K562 (cell line): ENCODE data around the gene LRRC10B. TPM values are rescaled to one million over a fixed set of nuclear protein-coding genes. Genes with fewer than 3 reads are reported as not detected.

Experiments used
- ATAC-seq: fragments of 200-7000 bp; cut with Tn5 transposase; 3 replicates; pipeline ENCODE4 v1.9.1; 2020; ENCODE audit warnings: moderate library complexity
- BruUV-seq: library from RNA; stranded (reverse); fragments of 400-500 nt; replicated peaks from 2 replicates; lab custom pipeline; 2021; lab: Mats Ljungman, UMichigan
- CTCF ChIA-PET: fragments of 300-600 bp; formaldehyde crosslinking; extraction: SDS; loops from one replicate; lab custom pipeline; 2021; ENCODE audit warnings: low intra/inter-chr PET ratio; lab: Yijun Ruan, JAX
- POLR2A ChIA-PET: fragments of 300-600, 350-650 bp; sonication (Branson Sonifier 250); formaldehyde crosslinking; extraction: SDS; loops from one replicate; lab custom pipeline; 2021; ENCODE audit warnings: antibody characterized with exemption, inconsistent platforms; lab: Yijun Ruan, JAX
- DNase-seq, 4 experiments: peaks; one replicate each; pipeline versions ENCODE4 v3.0.0 to v3.0.0-alpha.2; 2011 to 2018; ENCODE audit warnings: low spot score in 3 of 4, mixed read lengths in 3 of 4; ENCODE audit errors: extremely low read depth in 1 of 4
- FAIRE-seq: peaks from 2 replicates; lab custom pipeline; 2011; peaks lifted over from hg19 to GRCh38; lab: Jason Lieb, UNC
- H2AFZ ChIP-seq: 2 replicates; pipeline ENCODE4 v1.6.0; 2011; ENCODE audit warnings: low read depth, low read length, control low read depth, inconsistent platforms
- H3K27ac ChIP-seq: fragments of 200-600 bp; 3 replicates; pipeline ENCODE4 v1.8.0; 2011; ENCODE audit warnings: low read depth, mild to moderate bottlenecking, control low read depth, inconsistent platforms, low read length, moderate library complexity, mixed read lengths; ENCODE audit errors: extremely low read depth
- H3K27me3 ChIP-seq, 2 experiments: fragments of 300-600 bp in 1 of 2; 2 replicates in 1 of 2; 3 replicates in 1 of 2; pipeline versions ENCODE4 v1.6.0 to v1.8.0; 2011; ENCODE audit warnings: inconsistent platforms in 2 of 2, low read length in 2 of 2, mild to moderate bottlenecking in 1 of 2, mixed read lengths in 1 of 2, moderate library complexity in 1 of 2; ENCODE audit not compliant: control insufficient read depth in 2 of 2, insufficient read depth in 2 of 2
- H3K36me3 ChIP-seq: fragments of 300-600 bp; 3 replicates; pipeline ENCODE4 v1.8.0; 2011; ENCODE audit warnings: mild to moderate bottlenecking, low read length, inconsistent platforms; ENCODE audit not compliant: control insufficient read depth, insufficient read depth
- H3K4me1 ChIP-seq, 2 experiments: fragments of 200-600 bp in 1 of 2; replicated peaks in 1 of 2; 2 replicates in 1 of 2; 3 replicates in 1 of 2; pipeline versions ENCODE4 v1.5.1 to v1.8.0; 2011; ENCODE audit warnings: inconsistent platforms in 2 of 2, low read length in 2 of 2, mild to moderate bottlenecking in 1 of 2, mixed read lengths in 1 of 2, moderate library complexity in 1 of 2; ENCODE audit not compliant: control insufficient read depth in 2 of 2, insufficient read depth in 2 of 2
- H3K4me2 ChIP-seq: 2 replicates; pipeline ENCODE4 v1.6.1; 2011; ENCODE audit warnings: low read length, control low read depth, inconsistent platforms, mixed read lengths; ENCODE audit not compliant: insufficient read depth
- H3K4me3 ChIP-seq: fragments of 200-600 bp; sonication (generic), shearing (Covaris generic); 2 replicates; pipeline ENCODE4 v1.5.1; 2016; ENCODE audit warnings: control low read depth, inconsistent platforms
- H3K79me2 ChIP-seq: fragments of 200-600 bp; 3 replicates; pipeline ENCODE4 v1.8.0; 2011; ENCODE audit warnings: low read length, inconsistent platforms; ENCODE audit not compliant: control insufficient read depth, insufficient read depth
- H3K9ac ChIP-seq, 2 experiments: 2 replicates each; pipeline versions ENCODE4 v1.6.0 to v1.6.1; 2011; ENCODE audit warnings: low read depth in 2 of 2, low read length in 2 of 2, control low read depth in 1 of 2, inconsistent platforms in 1 of 2, mild to moderate bottlenecking in 1 of 2, mixed read lengths in 1 of 2; ENCODE audit not compliant: insufficient read depth in 1 of 2
- H3K9me1 ChIP-seq: one replicate; pipeline ENCODE4 v1.6.0; 2011; ENCODE audit warnings: inconsistent platforms, mild to moderate bottlenecking, low read length, moderate library complexity; ENCODE audit not compliant: control insufficient read depth, insufficient read depth
- H3K9me3 ChIP-seq: replicated peaks from 2 replicates; pipeline ENCODE4 v1.5.1; 2011; ENCODE audit warnings: low read depth, low read length, inconsistent platforms; ENCODE audit not compliant: control insufficient read depth, insufficient read depth
- H4K20me1 ChIP-seq: replicated peaks from 2 replicates; pipeline ENCODE4 v1.6.1; 2011; ENCODE audit warnings: low read length, inconsistent platforms, mixed read lengths; ENCODE audit not compliant: control insufficient read depth, insufficient read depth
- CBX2 ChIP-seq: fragments of 200-600 bp; sonication (generic); IDR thresholded peaks from one replicate; pipeline ENCODE4 v1.6.1; 2012; ENCODE audit warnings: mild to moderate bottlenecking, low read length, inconsistent platforms; ENCODE audit not compliant: insufficient read depth, poor library complexity, severe bottlenecking
- NFE2L1 ChIP-seq: fragments of 450-650 bp; IDR thresholded peaks from 2 replicates; pipeline ENCODE4 v1.6.1; 2016; ENCODE audit warnings: missing genetic modification characterization, low read depth, mild to moderate bottlenecking, missing compliant biosample characterization, moderate library complexity, borderline replicate concordance
- NR2F6 ChIP-seq: fragments of 450-650 bp; formaldehyde crosslinking; IDR thresholded peaks from 2 replicates; pipeline ENCODE4 v1.4.0; 2020; ENCODE audit warnings: mild to moderate bottlenecking
- PCBP2 ChIP-seq: fragments of 200-400 bp; formaldehyde crosslinking; IDR thresholded peaks from 2 replicates; pipeline ENCODE4 v1.6.1; 2018; ENCODE audit warnings: low read length, low read depth, mild to moderate bottlenecking, moderate library complexity; ENCODE audit not compliant: poor library complexity, severe bottlenecking
- SMARCA4 ChIP-seq: fragments of 450-650 bp; IDR thresholded peaks from 2 replicates; pipeline ENCODE4 v1.6.1; 2016
- ZFP36 ChIP-seq: fragments of 150-350 bp; IDR thresholded peaks from 2 replicates; pipeline ENCODE4 v1.6.1; 2018; ENCODE audit warnings: low read length, low read depth; ENCODE audit not compliant: partially characterized antibody
- ZNF354B ChIP-seq: fragments of 250-450 bp; sonication (Bioruptor Pico); IDR thresholded peaks from 2 replicates; pipeline ENCODE4 v1.4.0; 2020
- WGBS: fragments of 100-300 bp; shearing (Covaris generic); methylation state at CpG from one replicate; pipeline ENCODE4 v1.1.6; 2016; ENCODE audit warnings: low coverage, mixed read lengths; ENCODE audit not compliant: insufficient coverage; ENCODE audit errors: missing lambda C conversion rate; 5-methylcytosine and 5-hydroxymethylcytosine counted together
- in situ Hi-C: fragments of 300-500 bp; cut with MboI; formaldehyde crosslinking; loops from 4 replicates; pipeline ENCODE4 v1.15.0; 2018; ENCODE audit warnings: inconsistent platforms, mixed read lengths
- intact Hi-C: fragments of 100-400 bp; cut with micrococcal nuclease; formaldehyde crosslinking; loops from 2 replicates; pipeline ENCODE4 v1.14.2; 2022
- polyA plus RNA-seq, 8 experiments: library from polyadenylated mRNA; depleted of rRNA in 4 of 8; stranded (reverse) in 5 of 8; unstranded in 3 of 8; fragments of >200 nt; fragmentation: Nextera tagmentation in 2 of 8; fragmentation: Illumina TruSeq in 1 of 8; extraction: Ambion mirVana in 2 of 8; extraction: Trizol in 1 of 8; gene quantifications; 2 replicates each; pipeline versions ENCODE4 v1.2.1 to v1.2.3, GENCODE V29; 2011 to 2014; ENCODE audit warnings: inconsistent platforms in 1 of 8, missing spikeins in 1 of 8
- total RNA-seq, 7 experiments: library from RNA; depleted of rRNA in 6 of 7; stranded (reverse); fragments of >200 nt in 6 of 7; fragmentation: Illumina TruSeq in 2 of 7; extraction: Trizol in 2 of 7; gene quantifications; 2 replicates each; pipeline versions ENCODE4 v1.2.1 to v1.2.3, GENCODE V29; 2011 to 2021; ENCODE audit warnings: low replicate concordance in 1 of 7
- TF ChIP-seq, protein P1 (sequence below): fragments of 200-600 bp; sonication (generic); IDR thresholded peaks from one replicate; pipeline ENCODE4 v1.6.1; 2012; ENCODE audit warnings: mild to moderate bottlenecking, low read depth, low read length, inconsistent platforms
- TF ChIP-seq, protein P2 (sequence below): fragments of 200-800 bp; sonication (Bioruptor generic); IDR thresholded peaks from 2 replicates; pipeline ENCODE4 v1.6.1; 2017; ENCODE audit warnings: missing genetic modification characterization, missing compliant biosample characterization

The LRRC10B gene
- total and polyA plus RNA-seq, 9 of the 15 experiments (the other 6 are each of a cell fraction or from before 2014, with no cell fraction given), result 0.11 TPM; not detected in 8

DNA sequence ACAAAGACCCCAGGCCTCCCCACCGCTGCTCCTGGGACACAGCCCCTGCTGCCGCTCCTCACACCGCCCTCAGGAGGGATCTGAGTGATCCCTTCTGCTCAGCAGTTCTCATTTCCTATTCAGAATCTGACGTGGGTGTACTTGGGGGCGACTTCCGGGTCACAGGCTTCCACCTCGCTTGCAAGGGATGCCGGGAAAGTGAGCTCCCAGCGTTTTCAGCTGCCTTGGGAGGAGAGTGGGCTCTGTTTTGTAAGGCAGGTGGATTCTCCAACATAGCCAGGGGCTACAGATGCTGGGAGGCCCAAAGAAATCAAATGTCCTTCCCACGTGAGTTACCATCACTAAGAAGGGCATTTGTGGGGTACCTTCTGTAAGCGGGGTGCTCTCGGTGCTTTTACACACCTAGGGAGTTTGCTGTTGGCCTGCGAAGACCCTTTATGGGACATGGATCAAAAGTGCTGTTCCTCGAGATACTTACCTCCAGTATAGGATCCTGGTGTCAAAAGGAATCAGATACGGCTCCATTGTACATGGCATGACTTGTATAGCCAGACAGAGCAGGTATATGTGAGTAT is 9.7 kb upstream of the LRRC10B start:
- H2AFZ ChIP-seq, result peak overlapping the region; percentile 90
- H4K20me1 ChIP-seq, result no peaks in the 10 kb centered on the region
- BruUV-seq, result no TSS peak
- H3K4me2 ChIP-seq, result peak overlapping the region; percentile 57
- intact Hi-C loops (no loop called here), in situ Hi-C loops (no loop called here)
- H3K9me1 ChIP-seq, result peaks cover 3% of the 10 kb centered on the region
- H3K9me3 ChIP-seq, result no peaks in the 10 kb centered on the region; the same call in 1 of the 2 replicates
- H3K36me3 ChIP-seq, result no peaks in the 10 kb centered on the region
- DNase-seq (peak; percentile 62 to 75 (median 66)), ATAC-seq (peak; percentile 89), FAIRE-seq (peak; percentile 77)
- H3K79me2 ChIP-seq, result no peaks in the 10 kb centered on the region
- H3K27me3 ChIP-seq, result peaks cover 0 to 28% of the 10 kb centered on the region in 2 experiments; a peak in 3 of 5 replicates
- ChIA-PET CTCF (no interaction called here), POLR2A (interaction anchor here (0.6 to 0.8 kb wide), 3 partner anchors 10 to 157 kb away, joined by 3 read pairs; partner anchors contain the start of gene LRRC10B)
- WGBS, result 15% methylated on average over 15 of the region's 15 CpGs
- H3K9ac ChIP-seq, result peak overlapping the region; percentile 41 to 56; a peak in 2 of 4 replicates
- H3K27ac ChIP-seq, result peak overlapping the region; percentile 76
- 0 out of 2 replicates have a peak overlapping the region, but pooled peaks have one; percentile 10 for H3K4me3 ChIP-seq
- H3K4me1 ChIP-seq, result peaks cover 0 to 7% of the 10 kb centered on the region in 2 experiments; a peak in 3 of 5 replicates
- TF ChIP-seq, protein P1, sequence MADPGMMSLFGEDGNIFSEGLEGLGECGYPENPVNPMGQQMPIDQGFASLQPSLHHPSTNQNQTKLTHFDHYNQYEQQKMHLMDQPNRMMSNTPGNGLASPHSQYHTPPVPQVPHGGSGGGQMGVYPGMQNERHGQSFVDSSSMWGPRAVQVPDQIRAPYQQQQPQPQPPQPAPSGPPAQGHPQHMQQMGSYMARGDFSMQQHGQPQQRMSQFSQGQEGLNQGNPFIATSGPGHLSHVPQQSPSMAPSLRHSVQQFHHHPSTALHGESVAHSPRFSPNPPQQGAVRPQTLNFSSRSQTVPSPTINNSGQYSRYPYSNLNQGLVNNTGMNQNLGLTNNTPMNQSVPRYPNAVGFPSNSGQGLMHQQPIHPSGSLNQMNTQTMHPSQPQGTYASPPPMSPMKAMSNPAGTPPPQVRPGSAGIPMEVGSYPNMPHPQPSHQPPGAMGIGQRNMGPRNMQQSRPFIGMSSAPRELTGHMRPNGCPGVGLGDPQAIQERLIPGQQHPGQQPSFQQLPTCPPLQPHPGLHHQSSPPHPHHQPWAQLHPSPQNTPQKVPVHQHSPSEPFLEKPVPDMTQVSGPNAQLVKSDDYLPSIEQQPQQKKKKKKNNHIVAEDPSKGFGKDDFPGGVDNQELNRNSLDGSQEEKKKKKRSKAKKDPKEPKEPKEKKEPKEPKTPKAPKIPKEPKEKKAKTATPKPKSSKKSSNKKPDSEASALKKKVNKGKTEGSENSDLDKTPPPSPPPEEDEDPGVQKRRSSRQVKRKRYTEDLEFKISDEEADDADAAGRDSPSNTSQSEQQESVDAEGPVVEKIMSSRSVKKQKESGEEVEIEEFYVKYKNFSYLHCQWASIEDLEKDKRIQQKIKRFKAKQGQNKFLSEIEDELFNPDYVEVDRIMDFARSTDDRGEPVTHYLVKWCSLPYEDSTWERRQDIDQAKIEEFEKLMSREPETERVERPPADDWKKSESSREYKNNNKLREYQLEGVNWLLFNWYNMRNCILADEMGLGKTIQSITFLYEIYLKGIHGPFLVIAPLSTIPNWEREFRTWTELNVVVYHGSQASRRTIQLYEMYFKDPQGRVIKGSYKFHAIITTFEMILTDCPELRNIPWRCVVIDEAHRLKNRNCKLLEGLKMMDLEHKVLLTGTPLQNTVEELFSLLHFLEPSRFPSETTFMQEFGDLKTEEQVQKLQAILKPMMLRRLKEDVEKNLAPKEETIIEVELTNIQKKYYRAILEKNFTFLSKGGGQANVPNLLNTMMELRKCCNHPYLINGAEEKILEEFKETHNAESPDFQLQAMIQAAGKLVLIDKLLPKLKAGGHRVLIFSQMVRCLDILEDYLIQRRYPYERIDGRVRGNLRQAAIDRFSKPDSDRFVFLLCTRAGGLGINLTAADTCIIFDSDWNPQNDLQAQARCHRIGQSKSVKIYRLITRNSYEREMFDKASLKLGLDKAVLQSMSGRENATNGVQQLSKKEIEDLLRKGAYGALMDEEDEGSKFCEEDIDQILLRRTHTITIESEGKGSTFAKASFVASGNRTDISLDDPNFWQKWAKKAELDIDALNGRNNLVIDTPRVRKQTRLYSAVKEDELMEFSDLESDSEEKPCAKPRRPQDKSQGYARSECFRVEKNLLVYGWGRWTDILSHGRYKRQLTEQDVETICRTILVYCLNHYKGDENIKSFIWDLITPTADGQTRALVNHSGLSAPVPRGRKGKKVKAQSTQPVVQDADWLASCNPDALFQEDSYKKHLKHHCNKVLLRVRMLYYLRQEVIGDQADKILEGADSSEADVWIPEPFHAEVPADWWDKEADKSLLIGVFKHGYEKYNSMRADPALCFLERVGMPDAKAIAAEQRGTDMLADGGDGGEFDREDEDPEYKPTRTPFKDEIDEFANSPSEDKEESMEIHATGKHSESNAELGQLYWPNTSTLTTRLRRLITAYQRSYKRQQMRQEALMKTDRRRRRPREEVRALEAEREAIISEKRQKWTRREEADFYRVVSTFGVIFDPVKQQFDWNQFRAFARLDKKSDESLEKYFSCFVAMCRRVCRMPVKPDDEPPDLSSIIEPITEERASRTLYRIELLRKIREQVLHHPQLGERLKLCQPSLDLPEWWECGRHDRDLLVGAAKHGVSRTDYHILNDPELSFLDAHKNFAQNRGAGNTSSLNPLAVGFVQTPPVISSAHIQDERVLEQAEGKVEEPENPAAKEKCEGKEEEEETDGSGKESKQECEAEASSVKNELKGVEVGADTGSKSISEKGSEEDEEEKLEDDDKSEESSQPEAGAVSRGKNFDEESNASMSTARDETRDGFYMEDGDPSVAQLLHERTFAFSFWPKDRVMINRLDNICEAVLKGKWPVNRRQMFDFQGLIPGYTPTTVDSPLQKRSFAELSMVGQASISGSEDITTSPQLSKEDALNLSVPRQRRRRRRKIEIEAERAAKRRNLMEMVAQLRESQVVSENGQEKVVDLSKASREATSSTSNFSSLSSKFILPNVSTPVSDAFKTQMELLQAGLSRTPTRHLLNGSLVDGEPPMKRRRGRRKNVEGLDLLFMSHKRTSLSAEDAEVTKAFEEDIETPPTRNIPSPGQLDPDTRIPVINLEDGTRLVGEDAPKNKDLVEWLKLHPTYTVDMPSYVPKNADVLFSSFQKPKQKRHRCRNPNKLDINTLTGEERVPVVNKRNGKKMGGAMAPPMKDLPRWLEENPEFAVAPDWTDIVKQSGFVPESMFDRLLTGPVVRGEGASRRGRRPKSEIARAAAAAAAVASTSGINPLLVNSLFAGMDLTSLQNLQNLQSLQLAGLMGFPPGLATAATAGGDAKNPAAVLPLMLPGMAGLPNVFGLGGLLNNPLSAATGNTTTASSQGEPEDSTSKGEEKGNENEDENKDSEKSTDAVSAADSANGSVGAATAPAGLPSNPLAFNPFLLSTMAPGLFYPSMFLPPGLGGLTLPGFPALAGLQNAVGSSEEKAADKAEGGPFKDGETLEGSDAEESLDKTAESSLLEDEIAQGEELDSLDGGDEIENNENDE, result no peak
- TF ChIP-seq CBX2 (no peak), ZFP36 (no peak), NFE2L1 (no peak), PCBP2 (no peak), SMARCA4 (no peak), NR2F6 (CRISPR knock-in tag) (no peak), ZNF354B (CRISPR knock-in tag) (no peak)
- TF ChIP-seq, protein P2, sequence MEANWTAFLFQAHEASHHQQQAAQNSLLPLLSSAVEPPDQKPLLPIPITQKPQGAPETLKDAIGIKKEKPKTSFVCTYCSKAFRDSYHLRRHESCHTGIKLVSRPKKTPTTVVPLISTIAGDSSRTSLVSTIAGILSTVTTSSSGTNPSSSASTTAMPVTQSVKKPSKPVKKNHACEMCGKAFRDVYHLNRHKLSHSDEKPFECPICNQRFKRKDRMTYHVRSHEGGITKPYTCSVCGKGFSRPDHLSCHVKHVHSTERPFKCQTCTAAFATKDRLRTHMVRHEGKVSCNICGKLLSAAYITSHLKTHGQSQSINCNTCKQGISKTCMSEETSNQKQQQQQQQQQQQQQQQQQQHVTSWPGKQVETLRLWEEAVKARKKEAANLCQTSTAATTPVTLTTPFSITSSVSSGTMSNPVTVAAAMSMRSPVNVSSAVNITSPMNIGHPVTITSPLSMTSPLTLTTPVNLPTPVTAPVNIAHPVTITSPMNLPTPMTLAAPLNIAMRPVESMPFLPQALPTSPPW (CRISPR knock-in tag), result no peak
